Activated T-helper 2 cell treated with anti-CD3 and anti-CD28 coated beads, Interferon-gamma antibody, Interleukin-2, Interleukin-4, amounts not matched to agents 10 μg/mL and 5 μg/mL and 100 μg/mL, durations not matched to agents 14 hours and 24 hours and 36 hours (primary cell): ENCODE results near the gene EFCAB6. TPM values are rescaled to one million over a fixed set of nuclear protein-coding genes. Genes with fewer than 3 reads are reported as not detected.
A peak's percentile ranks its signal among the peaks of the same experiment; 100 is the strongest.

Source experiments
- DNase-seq: peaks from one replicate; pipeline ENCODE4 v3.0.0; 2021; ENCODE audit warnings: low spot score
- H3K27ac Mint-ChIP-seq: one replicate; pipeline ENCODE4 v1.8.0; 2021; ENCODE audit warnings: mixed read lengths
- H3K27me3 Mint-ChIP-seq: one replicate; pipeline ENCODE4 v1.8.0; 2021; ENCODE audit warnings: low read depth, mixed read lengths
- H3K36me3 Mint-ChIP-seq: one replicate; pipeline ENCODE4 v1.8.0; 2021; ENCODE audit warnings: low read depth, mixed read lengths
- H3K4me1 Mint-ChIP-seq: one replicate; pipeline ENCODE4 v1.8.0; 2021; ENCODE audit warnings: low read depth, mixed read lengths
- H3K4me3 Mint-ChIP-seq: one replicate; pipeline ENCODE4 v1.8.0; 2021; ENCODE audit warnings: low read depth, mild to moderate bottlenecking, moderate library complexity, mixed read lengths
- H3K9me3 Mint-ChIP-seq: one replicate; pipeline ENCODE4 v1.8.0; 2021; ENCODE audit warnings: mixed read lengths
- intact Hi-C: fragments of 100-400 bp; cut with micrococcal nuclease; formaldehyde crosslinking; loops from one replicate; pipeline ENCODE4 v1.15.1; 2023
- total RNA-seq: library from RNA; stranded (reverse); gene quantifications from 2 replicates; pipeline ENCODE4 v1.2.3, GENCODE V29; 2022

Gene EFCAB6
- total RNA-seq, 1 donor from 2014 or later, result 0.11 TPM

- Mint-ChIP-seq H3K27ac (no peak overlapping the region), H3K36me3 (no peaks in the 10 kb centered on the region), H3K27me3 (no peaks in the 10 kb centered on the region), H3K4me3 (no peak overlapping the region), H3K9me3 (no peaks in the 10 kb centered on the region), H3K4me1 (peaks cover 4% of the 10 kb centered on the region)
- intact Hi-C loops, result no loop called here
- DNase-seq, result no peak
These were observed 329.8 kb downstream of the EFCAB6 start for GRCh38 chr22:43482318-43482625.

GRCh38 chr22:43481568-43482317 lies 330.4 kb downstream of the EFCAB6 start:
- Mint-ChIP-seq H3K27me3 (no peaks in the 10 kb centered on the region), H3K27ac (peak overlapping the region; percentile 43), H3K9me3 (no peaks in the 10 kb centered on the region), H3K4me1 (peaks cover 4% of the 10 kb centered on the region), H3K4me3 (peak overlapping the region; percentile 27), H3K36me3 (no peaks in the 10 kb centered on the region)
- no peak for DNase-seq
- intact Hi-C loops, result no loop called here

- Mint-ChIP-seq H3K4me3 (no peak overlapping the region), H3K9me3 (no peaks in the 10 kb centered on the region), H3K27me3 (no peaks in the 10 kb centered on the region), H3K27ac (no peak overlapping the region), H3K36me3 (no peaks in the 10 kb centered on the region), H3K4me1 (peaks cover 4% of the 10 kb centered on the region)
- DNase-seq, result no peak
- intact Hi-C loops, result no loop called here
These were observed 332.1 kb downstream of the EFCAB6 start for GRCh38 chr22:43479962-43480361.

- no peaks in the 10 kb centered on the region for H3K36me3 Mint-ChIP-seq
- peaks cover 4% of the 10 kb centered on the region for H3K4me1 Mint-ChIP-seq
- DNase-seq, result no peak
- no peaks in the 10 kb centered on the region for H3K9me3 Mint-ChIP-seq
- intact Hi-C loops, result no loop called here
- H3K27me3 Mint-ChIP-seq, result no peaks in the 10 kb centered on the region
- H3K4me3 Mint-ChIP-seq, result no peak overlapping the region
- H3K27ac Mint-ChIP-seq, result no peak overlapping the region
These were observed 332.7 kb downstream of the EFCAB6 start for GRCh38 chr22:43479301-43479950.

Other genes starting within 250 kb of the EFCAB6 start
- not detected in 2 replicates for gene SULT4A1, start 50.2 kb upstream of the EFCAB6 start, total RNA-seq
- gene PNPLA5, start 79.7 kb upstream of the EFCAB6 start, total RNA-seq, result not detected in 2 replicates
- 1.3 and 1.7 TPM in 2 replicates for gene PNPLA3, start 111.5 kb upstream of the EFCAB6 start, total RNA-seq
- gene SAMM50, start 143.1 kb upstream of the EFCAB6 start, total RNA-seq, result 58.6 and 59.0 TPM in 2 replicates
- 122 and 123 TPM in 2 replicates for gene PARVB, start 212.0 kb upstream of the EFCAB6 start, total RNA-seq